EH (cell line): ENCODE measurements around the gene GARIN1A.

Source experiments
- DNase-seq: peaks from one replicate; pipeline ENCODE4 v3.0.0-alpha.2; 2015; ENCODE audit warnings: low read depth

The GARIN1A gene

DNA sequence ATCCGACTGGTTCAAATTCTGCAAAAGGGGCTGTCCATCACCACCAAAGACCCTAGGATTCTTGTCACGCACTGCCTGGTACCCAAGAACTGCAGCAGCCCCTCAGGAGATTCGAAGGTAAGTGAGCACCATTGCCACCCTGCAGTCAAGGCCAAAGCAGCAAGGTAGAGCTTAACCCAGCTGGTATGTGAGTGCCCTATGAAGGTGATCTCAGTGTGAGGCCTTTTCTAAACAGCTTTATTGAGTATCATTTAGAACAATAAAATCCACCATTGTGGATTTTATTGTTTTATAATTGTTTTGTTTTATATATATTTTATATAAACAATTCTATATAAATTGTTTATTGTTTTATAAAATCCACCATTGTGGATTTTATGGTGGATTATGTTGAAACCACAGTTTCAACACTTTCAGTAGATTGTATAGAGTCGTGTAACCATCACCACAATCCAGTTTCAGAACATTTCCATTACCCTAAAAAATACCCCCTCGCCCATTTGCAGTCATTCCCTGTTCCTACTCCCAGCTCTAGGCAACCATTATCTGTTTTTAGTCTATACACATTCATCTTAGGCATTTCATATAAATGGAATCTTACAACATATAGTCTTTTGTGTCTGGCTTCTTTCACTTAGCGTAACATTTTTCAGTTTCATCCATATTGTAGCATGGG lies 47.0 kb downstream of the GARIN1A start:
- DNase-seq: no peak

DNA sequence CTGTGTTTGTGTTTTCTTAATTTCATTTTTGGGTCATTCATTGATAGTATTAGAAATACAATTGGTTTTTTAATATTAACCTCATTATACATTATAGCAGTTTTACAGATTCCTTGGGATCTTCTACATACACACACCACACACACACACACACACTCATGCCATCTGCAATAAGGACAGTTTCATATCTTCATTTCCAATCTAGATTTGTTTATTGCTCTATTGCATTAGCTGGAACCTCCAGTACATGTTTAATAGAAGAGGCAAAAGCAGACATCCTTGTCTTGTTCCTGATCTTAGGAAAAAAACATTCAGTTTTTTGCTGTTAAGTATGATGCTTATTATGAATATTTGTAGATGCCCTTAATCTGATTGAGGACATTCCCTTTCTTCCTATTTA lies 49.3 kb downstream of the GARIN1A start:
- no peak for DNase-seq
